CD4-positive, alpha-beta memory T cell (primary cell): ENCODE data around the gene SLC22A23. TPM values are rescaled to one million over a fixed set of nuclear protein-coding genes. Genes with fewer than 3 reads are reported as not detected.
A peak's percentile ranks its signal among the peaks of the same experiment; 100 is the strongest.

ENCODE experiments used
- CTCF ChIA-PET: fragments of 350-600 bp; sonication (Branson Sonifier 250); formaldehyde crosslinking; loops from one replicate; lab custom pipeline; 2021; ENCODE audit warnings: inconsistent platforms; ENCODE audit not compliant: partially characterized antibody; lab: Charles Lee
- POLR2A ChIA-PET: fragments of 350-600 bp; sonication (Branson Sonifier 250); formaldehyde crosslinking; loops from one replicate; lab custom pipeline; 2021; ENCODE audit not compliant: partially characterized antibody; lab: Charles Lee
- DNase-seq, 5 donors: peaks; one replicate each; pipeline versions ENCODE4 v3.0.0 to v3.0.0-alpha.2; 2020 to 2022; ENCODE audit warnings: mixed read lengths in 1 of 5
- H3K27ac ChIP-seq: one replicate; pipeline ENCODE4 v1.7.0; 2013; ENCODE audit warnings: low read depth, low read length
- H3K27me3 ChIP-seq: 2 replicates; pipeline ENCODE4 v1.7.0; 2013; ENCODE audit warnings: mild to moderate bottlenecking, low read length, moderate library complexity; ENCODE audit not compliant: insufficient read depth
- H3K36me3 ChIP-seq: 2 replicates; pipeline ENCODE4 v1.7.0; 2013; ENCODE audit warnings: mild to moderate bottlenecking, low read length, moderate library complexity; ENCODE audit not compliant: insufficient read depth
- H3K4me1 ChIP-seq: 2 replicates; pipeline ENCODE4 v1.7.0; 2013; ENCODE audit warnings: mild to moderate bottlenecking, low read length, moderate library complexity; ENCODE audit not compliant: insufficient read depth
- H3K4me3 ChIP-seq, 2 donors: one replicate each; pipeline ENCODE4 v1.7.0; 2013; ENCODE audit warnings: low read length in 2 of 2, mild to moderate bottlenecking in 1 of 2
- H3K9me3 ChIP-seq, 2 donors: one replicate each; pipeline ENCODE4 v1.7.0; 2013; ENCODE audit warnings: low read length in 2 of 2, control low read depth in 1 of 2; ENCODE audit not compliant: control insufficient read depth in 1 of 2
- H3K27ac Mint-ChIP-seq, 7 donors: one replicate each; pipeline ENCODE4 v1.8.0; 2020 to 2021; ENCODE audit warnings: mixed read lengths in 7 of 7, mild to moderate bottlenecking in 6 of 7, inconsistent platforms in 3 of 7, moderate library complexity in 3 of 7
- H3K27me3 Mint-ChIP-seq, 2 donors: one replicate each; pipeline ENCODE4 v1.8.0; 2020 to 2021; ENCODE audit warnings: mixed read lengths in 2 of 2
- H3K36me3 Mint-ChIP-seq, 2 donors: one replicate each; pipeline ENCODE4 v1.8.0; 2020 to 2021; ENCODE audit warnings: mixed read lengths in 2 of 2, inconsistent platforms in 1 of 2, mild to moderate bottlenecking in 1 of 2
- H3K4me1 Mint-ChIP-seq, 4 donors: one replicate each; pipeline ENCODE4 v1.8.0; 2020 to 2021; ENCODE audit warnings: mixed read lengths in 4 of 4, mild to moderate bottlenecking in 1 of 4
- H3K4me3 Mint-ChIP-seq, 8 donors: one replicate each; pipeline ENCODE4 v1.8.0; 2020 to 2021; ENCODE audit warnings: mixed read lengths in 8 of 8, mild to moderate bottlenecking in 7 of 8, moderate library complexity in 6 of 8, inconsistent platforms in 3 of 8
- H3K9me3 Mint-ChIP-seq, 8 donors: one replicate each; pipeline ENCODE4 v1.8.0; 2020 to 2021; ENCODE audit warnings: mixed read lengths in 8 of 8, mild to moderate bottlenecking in 5 of 8, inconsistent platforms in 3 of 8, moderate library complexity in 1 of 8
- intact Hi-C: fragments of 100-400 bp; cut with micrococcal nuclease; formaldehyde crosslinking; loops from one replicate; pipeline ENCODE4 v1.15.1; 2023
- polyA plus RNA-seq, 2 donors: library from polyadenylated mRNA; unstranded; fragments of 300-500 nt; fragmentation: Illumina TruSeq; gene quantifications; one replicate each; pipeline ENCODE4 v1.2.3, GENCODE V29; 2021
- total RNA-seq, 2 experiments: library from RNA; stranded (reverse); gene quantifications; one replicate each; pipeline ENCODE4 v1.2.3, GENCODE V29; 2021

SLC22A23 gene
- total and polyA plus RNA-seq, 4 experiments from 2014 or later = 0.32 to 12.5 (median 5.7) TPM

- H3K4me1 Mint-ChIP-seq = peaks cover 0 to 5% (median 0%) of the 10 kb centered on the region in 4 donors
- Histone ChIP-seq H3K36me3 (no peaks in the 10 kb centered on the region), H3K9me3 (no peaks in the 10 kb centered on the region), H3K4me3 (no peak overlapping the region), H3K27ac (no peak overlapping the region), H3K4me1 (no peaks in the 10 kb centered on the region), H3K27me3 (no peaks in the 10 kb centered on the region)
- no peaks in the 10 kb centered on the region for H3K27me3 Mint-ChIP-seq
- intact Hi-C loops = no loop called here
- H3K4me3 Mint-ChIP-seq = no peak overlapping the region
- CTCF ChIA-PET = interaction anchor here (1.5 kb wide), 1 partner anchor 11 kb away, joined by 5 read pairs; no protein-coding TSS in a partner anchor
- no peak overlapping the region for H3K27ac Mint-ChIP-seq
- H3K36me3 Mint-ChIP-seq = peaks cover 9 to 33% of the 10 kb centered on the region in 2 donors
- POLR2A ChIA-PET = no interaction called here
- no peaks in the 10 kb centered on the region for H3K9me3 Mint-ChIP-seq
- no peak for DNase-seq
Observed at GRCh38 chr6:3403238-3404173, 53.3 kb downstream of the SLC22A23 start.

GRCh38 chr6:3402310-3403237, 54.3 kb downstream of the SLC22A23 start:
- intact Hi-C loops = no loop called here
- no peaks in the 10 kb centered on the region for H3K36me3 ChIP-seq
- Mint-ChIP-seq H3K27ac (peak overlapping the region in 1 of 7 donors; percentile 43), H3K4me3 (no peak overlapping the region), H3K36me3 (peaks cover 9 to 29% of the 10 kb centered on the region in 2 donors), H3K27me3 (no peaks in the 10 kb centered on the region), H3K9me3 (no peaks in the 10 kb centered on the region), H3K4me1 (peaks cover 0 to 5% (median 0%) of the 10 kb centered on the region in 4 donors)
- no peaks in the 10 kb centered on the region for H3K4me1 ChIP-seq
- POLR2A ChIA-PET = no interaction called here
- DNase-seq = no peak
- H3K4me3 ChIP-seq = no peak overlapping the region
- CTCF ChIA-PET = interaction anchor here (1.2 to 1.5 kb wide), 2 partner anchors 8 to 12 kb away, joined by 3 to 5 read pairs; no protein-coding TSS in a partner anchor
- H3K27ac ChIP-seq = no peak overlapping the region
- no peaks in the 10 kb centered on the region for H3K27me3 ChIP-seq
- no peaks in the 10 kb centered on the region for H3K9me3 ChIP-seq

- Mint-ChIP-seq H3K4me3 (no peak overlapping the region), H3K4me1 (peaks cover 0 to 5% (median 0%) of the 10 kb centered on the region in 4 donors), H3K36me3 (peaks cover 4 to 22% of the 10 kb centered on the region in 2 donors), H3K27me3 (no peaks in the 10 kb centered on the region), H3K9me3 (no peaks in the 10 kb centered on the region), H3K27ac (no peak overlapping the region)
- Histone ChIP-seq H3K4me1 (no peaks in the 10 kb centered on the region), H3K4me3 (no peak overlapping the region), H3K27me3 (no peaks in the 10 kb centered on the region), H3K27ac (no peak overlapping the region), H3K9me3 (no peaks in the 10 kb centered on the region), H3K36me3 (no peaks in the 10 kb centered on the region)
- ChIA-PET POLR2A (no interaction called here), CTCF (no interaction called here)
- intact Hi-C loops = no loop called here
- DNase-seq = no peak
Observed at GRCh38 chr6:3400162-3400561, 56.7 kb downstream of the SLC22A23 start.

- H3K4me1 Mint-ChIP-seq = peaks cover 0 to 3% (median 0%) of the 10 kb centered on the region in 4 donors
- DNase-seq = no peak
- H3K27me3 Mint-ChIP-seq = no peaks in the 10 kb centered on the region
- CTCF ChIA-PET = interaction anchor here (1.0 kb wide), 1 partner anchor 13 kb away, joined by 3 read pairs; no protein-coding TSS in a partner anchor
- no peak overlapping the region for H3K4me3 ChIP-seq
- no peaks in the 10 kb centered on the region for H3K9me3 Mint-ChIP-seq
- peaks cover 2 to 21% of the 10 kb centered on the region in 2 donors for H3K36me3 Mint-ChIP-seq
- H3K4me1 ChIP-seq = no peaks in the 10 kb centered on the region
- H3K27me3 ChIP-seq = no peaks in the 10 kb centered on the region
- intact Hi-C loops = no loop called here
- H3K27ac ChIP-seq = no peak overlapping the region
- POLR2A ChIA-PET = no interaction called here
- no peak overlapping the region for H3K27ac Mint-ChIP-seq
- no peaks in the 10 kb centered on the region for H3K36me3 ChIP-seq
- H3K4me3 Mint-ChIP-seq = no peak overlapping the region
- H3K9me3 ChIP-seq = no peaks in the 10 kb centered on the region
Observed at GRCh38 chr6:3398755-3399696, 57.8 kb downstream of the SLC22A23 start.

GRCh38 chr6:3398165-3398562, 58.7 kb downstream of the SLC22A23 start:
- Histone ChIP-seq H3K27me3 (no peaks in the 10 kb centered on the region), H3K4me1 (no peaks in the 10 kb centered on the region), H3K9me3 (no peaks in the 10 kb centered on the region), H3K36me3 (no peaks in the 10 kb centered on the region), H3K4me3 (no peak overlapping the region), H3K27ac (no peak overlapping the region)
- H3K27me3 Mint-ChIP-seq = no peaks in the 10 kb centered on the region
- peaks cover 0 to 3% (median 0%) of the 10 kb centered on the region in 4 donors for H3K4me1 Mint-ChIP-seq
- intact Hi-C loops = no loop called here
- H3K36me3 Mint-ChIP-seq = peaks cover 0 to 17% of the 10 kb centered on the region in 2 donors
- no peaks in the 10 kb centered on the region for H3K9me3 Mint-ChIP-seq
- DNase-seq = no peak
- no peak overlapping the region for H3K27ac Mint-ChIP-seq
- H3K4me3 Mint-ChIP-seq = no peak overlapping the region
- ChIA-PET CTCF (no interaction called here), POLR2A (no interaction called here)

GRCh38 chr6:3397229-3398164, 59.4 kb downstream of the SLC22A23 start:
- peaks cover 0 to 3% (median 0%) of the 10 kb centered on the region in 4 donors for H3K4me1 Mint-ChIP-seq
- H3K27me3 Mint-ChIP-seq = no peaks in the 10 kb centered on the region
- no peaks in the 10 kb centered on the region for H3K4me1 ChIP-seq
- H3K36me3 ChIP-seq = no peaks in the 10 kb centered on the region
- CTCF ChIA-PET = interaction anchor here (0.9 to 1.6 kb wide), 2 partner anchors 14 to 34 kb away, joined by 3 to 6 read pairs; no protein-coding TSS in a partner anchor
- POLR2A ChIA-PET = no interaction called here
- H3K27ac Mint-ChIP-seq = peak overlapping the region in 1 of 7 donors; percentile 18
- intact Hi-C loops = no loop called here
- no peak overlapping the region for H3K4me3 ChIP-seq
- no peaks in the 10 kb centered on the region for H3K9me3 ChIP-seq
- H3K36me3 Mint-ChIP-seq = peaks cover 0 to 16% of the 10 kb centered on the region in 2 donors
- no peak for DNase-seq
- H3K9me3 Mint-ChIP-seq = no peaks in the 10 kb centered on the region
- no peak overlapping the region for H3K27ac ChIP-seq
- no peak overlapping the region for H3K4me3 Mint-ChIP-seq
- no peaks in the 10 kb centered on the region for H3K27me3 ChIP-seq
